Tibial nerve (tissue), 4 donors: ENCODE data around the gene CSNK1G1. TPM values are rescaled to one million over a fixed set of nuclear protein-coding genes. Genes with fewer than 3 reads are reported as not detected.
"Not testable (repeated sequence)": the region's sequence is repeated elsewhere in the genome, so short reads cannot be mapped to it uniquely, and the experiment has no call there.

Experiments
- DNase-seq, 2 donors: peaks; one replicate each; pipeline ENCODE4 v3.0.0-alpha.2; 2019; ENCODE audit warnings: low spot score in 2 of 2
- H3K27ac ChIP-seq, 4 donors: fragments of 200-600 bp; sonication (generic) in 3 of 4; one replicate each; pipeline ENCODE4 v1.5.1; 2017 to 2019; ENCODE audit warnings: mild to moderate bottlenecking in 1 of 4
- H3K27me3 ChIP-seq, 2 donors: fragments of 200-600 bp; sonication (generic) in 1 of 2; one replicate each; pipeline versions ENCODE4 v1.5.1 to v1.6.0; 2017 to 2019
- H3K36me3 ChIP-seq, 3 donors: fragments of 200-600 bp; sonication (generic); one replicate each; pipeline ENCODE4 v1.5.1; 2018 to 2019
- H3K4me1 ChIP-seq, 4 donors: fragments of 200-600 bp; sonication (generic) in 3 of 4; one replicate each; pipeline ENCODE4 v1.5.1; 2017 to 2019
- H3K4me3 ChIP-seq, 4 donors: fragments of 200-600 bp; sonication (generic) in 3 of 4; one replicate each; pipeline ENCODE4 v1.5.1; 2017 to 2019; ENCODE audit warnings: mild to moderate bottlenecking in 1 of 4, moderate library complexity in 1 of 4
- H3K9me3 ChIP-seq, 4 donors: fragments of 200-600 bp; sonication (generic) in 3 of 4; one replicate each; pipeline ENCODE4 v1.5.1; 2017 to 2019
- CTCF ChIP-seq, 5 experiments: fragments of 200-600 bp in 3 of 5; fragments of 450-650 bp in 2 of 5; sonication (generic) in 3 of 5; IDR thresholded peaks; one replicate each; pipeline ENCODE4 v1.5.1; 2016 to 2019; ENCODE audit warnings: antibody characterized with exemption in 5 of 5, mild to moderate bottlenecking in 3 of 5, moderate library complexity in 2 of 5
- EP300 ChIP-seq, 2 donors: sonication (generic); formaldehyde crosslinking; IDR thresholded peaks; one replicate each; pipeline ENCODE4 v1.6.1; 2017; ENCODE audit warnings: antibody characterized with exemption in 2 of 2, mild to moderate bottlenecking in 1 of 2
- POLR2A ChIP-seq, 2 donors: fragments of 450-650 bp; IDR thresholded peaks; one replicate each; pipeline ENCODE4 v1.6.1; 2017; ENCODE audit warnings: antibody characterized with exemption in 2 of 2, mild to moderate bottlenecking in 2 of 2, moderate library complexity in 2 of 2
- WGBS, 2 donors: methylation state at CpG; one replicate each; pipeline ENCODE4 v1.1.5; 2018; 5-methylcytosine and 5-hydroxymethylcytosine counted together
- total RNA-seq, 4 donors: library from RNA; depleted of rRNA; stranded (reverse); fragments of >200 nt; gene quantifications; one replicate each; pipeline ENCODE4 v1.1.0, GENCODE V29; 2016

The CSNK1G1 gene
- 10 to 100 TPM; 20.5 to 25.8 (median 22.5) TPM for total RNA-seq

- H3K36me3 ChIP-seq = no peaks in the 10 kb centered on the region
- no peaks in the 10 kb centered on the region for H3K27me3 ChIP-seq
- TF ChIP-seq POLR2A (IDR thresholded peaks at IDR 0.05) = peak in 1 of 2 donors; percentile 18
- TF ChIP-seq EP300 (IDR thresholded peaks at IDR 0.05) = peak; percentile 71 to 79
- peak in 4 of 5 experiments; percentile 22 to 66 (median 48) for TF ChIP-seq CTCF (IDR thresholded peaks at IDR 0.05)
- no peaks in the 10 kb centered on the region for H3K9me3 ChIP-seq
- DNase-seq = peak; percentile 86 to 92
- H3K27ac ChIP-seq = peak within 1 kb of the TSS; percentile 19 to 89 (median 64)
- 0 to 1% methylated on average over 25 to 36 of the region's 42 CpGs for WGBS, 2 donors
- peaks cover 0 to 26% (median 7%) of the 10 kb centered on the region in 4 donors for H3K4me1 ChIP-seq
- H3K4me3 ChIP-seq = peak within 1 kb of the TSS; percentile 48 to 96 (median 80)
These were observed at the start of gene CSNK1G1 for GRCh38 chr15:64355944-64356709. Gene CSNK1G1, minus strand, starts transcription at chr15:64356173. Its CDS starts 55,674 bp downstream, at chr15:64300499.

- Histone ChIP-seq H3K27me3 (no peaks in the 10 kb centered on the region), H3K4me3 (no peak overlapping the region), H3K36me3 (peaks cover 3 to 98% (median 29%) of the 10 kb centered on the region in 3 donors), H3K27ac (no peak overlapping the region), H3K4me1 (no peaks in the 10 kb centered on the region), H3K9me3 (no peaks in the 10 kb centered on the region)
- WGBS, 2 donors = 96% methylated on average over 2 of the region's 2 CpGs
- no peak for DNase-seq
- TF ChIP-seq EP300 (IDR thresholded peaks at IDR 0.05) = no peak
- no peak for TF ChIP-seq CTCF (IDR thresholded peaks at IDR 0.05)
- TF ChIP-seq POLR2A (IDR thresholded peaks at IDR 0.05) = no peak
These were observed 44.6 kb upstream of the CSNK1G1 start for GRCh38 chr15:64400583-64400982.

GRCh38 chr15:64398575-64398974 is 42.6 kb upstream of the CSNK1G1 start:
- Histone ChIP-seq H3K27me3 (no peaks in the 10 kb centered on the region), H3K27ac (no peak overlapping the region), H3K4me3 (no peak overlapping the region), H3K9me3 (no peaks in the 10 kb centered on the region), H3K4me1 (no peaks in the 10 kb centered on the region), H3K36me3 (peaks cover 3 to 98% (median 33%) of the 10 kb centered on the region in 3 donors)
- WGBS, 2 donors = 93 to 97% methylated on average over 2 of the region's 2 CpGs
- no peak for TF ChIP-seq CTCF (IDR thresholded peaks at IDR 0.05)
- TF ChIP-seq POLR2A (IDR thresholded peaks at IDR 0.05) = no peak
- no peak for TF ChIP-seq EP300 (IDR thresholded peaks at IDR 0.05)
- DNase-seq = no peak

- Histone ChIP-seq H3K4me3 (no peak overlapping the region), H3K4me1 (no peaks in the 10 kb centered on the region), H3K27me3 (no peaks in the 10 kb centered on the region), H3K27ac (no peak overlapping the region), H3K36me3 (peaks cover 3 to 98% (median 33%) of the 10 kb centered on the region in 3 donors), H3K9me3 (no peaks in the 10 kb centered on the region)
- WGBS, 2 donors = 92 to 94% methylated on average over 5 of the region's 5 CpGs
- no peak for DNase-seq
- TF ChIP-seq CTCF (IDR thresholded peaks at IDR 0.05) (no peak), POLR2A (IDR thresholded peaks at IDR 0.05) (no peak), EP300 (IDR thresholded peaks at IDR 0.05) (no peak)
These were observed 40.8 kb upstream of the CSNK1G1 start for GRCh38 chr15:64396789-64397188.

GRCh38 chr15:64392471-64392870 is 36.5 kb upstream of the CSNK1G1 start:
- not testable (repeated sequence) for DNase-seq, H3K27me3 ChIP-seq, H3K27ac ChIP-seq, H3K4me3 ChIP-seq, H3K9me3 ChIP-seq
- peaks cover 0 to 71% (median 16%) of the 10 kb centered on the region in 3 donors for H3K36me3 ChIP-seq
- WGBS, 2 donors = 82% methylated on average over 3 of the region's 3 CpGs
- H3K4me1 ChIP-seq = peaks cover 0 to 14% (median 4%) of the 10 kb centered on the region in 4 donors
